Right lobe of liver (tissue), 4 donors: ENCODE results near the gene IL15RA.

Experiments
- POLR2A ChIP-seq: fragments of 450-650 bp; IDR thresholded peaks from one replicate; pipeline ENCODE4 v1.6.1; 2017; ENCODE audit warnings: antibody characterized with exemption, mild to moderate bottlenecking
- TF ChIP-seq, protein P1 (sequence below), 4 donors: fragments of 200-600 bp in 3 of 4; fragments of 450-650 bp in 1 of 4; IDR thresholded peaks; one replicate each; pipeline versions ENCODE4 v1.5.1 to v1.8.0; 2016 to 2022; ENCODE audit warnings: antibody characterized with exemption in 4 of 4, mild to moderate bottlenecking in 2 of 4
- donor health status: DM: no; HTN: no; CAD: no.
- donor health status: DM: no; HTN: no; CAD: no.
- donor health status: DM: no; HTN: yes; CAD: no.

DNA sequence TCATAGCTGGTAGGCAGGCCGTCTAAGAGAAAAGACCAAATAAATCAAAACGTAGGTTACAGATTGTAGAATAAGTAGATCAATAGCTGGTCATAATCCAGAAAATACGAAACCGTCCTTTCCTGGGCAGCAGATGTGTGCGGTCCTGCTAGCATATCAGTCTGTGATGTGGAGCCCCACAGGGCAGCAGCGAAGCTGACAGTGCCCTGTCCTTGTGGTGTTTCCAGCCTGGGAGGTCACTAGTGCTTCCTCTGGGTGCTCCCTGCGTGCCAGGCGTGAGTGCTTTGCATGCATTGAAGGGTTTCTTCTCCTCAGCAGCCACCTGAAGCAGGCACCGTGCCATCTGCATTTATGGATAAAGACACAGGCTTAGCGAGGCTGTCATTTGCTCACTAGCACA, 41.7 kb downstream of the IL15RA start:
- peak; percentile 18 for TF ChIP-seq POLR2A
- TF ChIP-seq, protein P1, sequence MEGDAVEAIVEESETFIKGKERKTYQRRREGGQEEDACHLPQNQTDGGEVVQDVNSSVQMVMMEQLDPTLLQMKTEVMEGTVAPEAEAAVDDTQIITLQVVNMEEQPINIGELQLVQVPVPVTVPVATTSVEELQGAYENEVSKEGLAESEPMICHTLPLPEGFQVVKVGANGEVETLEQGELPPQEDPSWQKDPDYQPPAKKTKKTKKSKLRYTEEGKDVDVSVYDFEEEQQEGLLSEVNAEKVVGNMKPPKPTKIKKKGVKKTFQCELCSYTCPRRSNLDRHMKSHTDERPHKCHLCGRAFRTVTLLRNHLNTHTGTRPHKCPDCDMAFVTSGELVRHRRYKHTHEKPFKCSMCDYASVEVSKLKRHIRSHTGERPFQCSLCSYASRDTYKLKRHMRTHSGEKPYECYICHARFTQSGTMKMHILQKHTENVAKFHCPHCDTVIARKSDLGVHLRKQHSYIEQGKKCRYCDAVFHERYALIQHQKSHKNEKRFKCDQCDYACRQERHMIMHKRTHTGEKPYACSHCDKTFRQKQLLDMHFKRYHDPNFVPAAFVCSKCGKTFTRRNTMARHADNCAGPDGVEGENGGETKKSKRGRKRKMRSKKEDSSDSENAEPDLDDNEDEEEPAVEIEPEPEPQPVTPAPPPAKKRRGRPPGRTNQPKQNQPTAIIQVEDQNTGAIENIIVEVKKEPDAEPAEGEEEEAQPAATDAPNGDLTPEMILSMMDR (IDR thresholded peaks at IDR 0.05) = no peak
